Measurements from ENCODE around the gene GUCY1A2. TPM values are rescaled to one million over a fixed set of nuclear protein-coding genes. Genes with fewer than 3 reads are reported as not detected.

The GUCY1A2 gene
- total RNA-seq, 2 donors from 2014 or later: 0.37 to 1.2 TPM

GRCh38 chr11:107006076-107006833 is 12.0 kb downstream of the GUCY1A2 start:
- intact Hi-C loops (cut with DNase I, micrococcal nuclease): no loop called here
- DNase-seq: no peak

GRCh38 chr11:106999196-106999595 is 19.1 kb downstream of the GUCY1A2 start:
- intact Hi-C loops (cut with DNase I, micrococcal nuclease): no loop called here
- ATAC-seq: no peak
- no peak for DNase-seq

More at GRCh38 chr11:107006076-107006833, 12.0 kb downstream of the GUCY1A2 start:
- ATAC-seq: no peak

GRCh38 chr11:106998916-106999188 is 19.4 kb downstream of the GUCY1A2 start:
- intact Hi-C loops (cut with DNase I, micrococcal nuclease): no loop called here
- ATAC-seq: no peak
- no peak for DNase-seq

DNA sequence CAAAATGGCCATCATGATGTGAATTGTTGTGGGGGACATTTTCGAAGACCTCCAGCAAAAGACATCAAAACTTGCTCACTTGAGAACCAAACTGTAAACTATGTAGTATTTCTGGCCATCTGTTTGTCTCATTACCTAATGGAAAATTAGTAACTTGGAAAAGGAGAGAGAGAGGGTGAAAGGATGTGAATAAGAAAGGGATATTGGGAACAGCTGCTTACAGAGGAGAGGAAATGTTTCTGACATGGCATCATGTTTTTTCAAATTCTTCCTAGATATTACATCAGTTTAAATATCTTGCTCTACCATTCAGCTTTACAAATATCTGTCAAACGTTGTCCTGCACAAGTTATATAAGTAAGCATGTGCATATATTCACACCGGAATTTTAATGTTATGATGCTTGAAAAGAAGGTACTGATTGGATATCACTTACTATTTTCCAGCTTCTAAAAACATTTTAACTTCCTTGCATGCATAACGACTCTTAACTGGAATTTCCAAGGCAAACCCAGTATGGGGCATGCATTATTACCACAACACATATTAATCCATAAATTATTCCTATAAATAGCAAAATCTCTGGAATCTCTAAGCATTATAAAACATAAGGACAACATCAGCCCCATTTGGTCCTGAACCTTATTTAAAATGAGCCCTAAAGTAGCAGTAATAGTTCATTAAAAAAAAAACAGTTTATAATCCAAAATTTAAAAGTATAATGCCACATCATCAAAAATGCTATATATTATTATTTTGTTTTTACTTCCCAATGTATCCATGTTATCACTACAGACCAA is 20.0 kb downstream of the GUCY1A2 start:
- no peak for ATAC-seq
- DNase-seq: no peak
- intact Hi-C loops (cut with DNase I, micrococcal nuclease): no loop called here

DNA sequence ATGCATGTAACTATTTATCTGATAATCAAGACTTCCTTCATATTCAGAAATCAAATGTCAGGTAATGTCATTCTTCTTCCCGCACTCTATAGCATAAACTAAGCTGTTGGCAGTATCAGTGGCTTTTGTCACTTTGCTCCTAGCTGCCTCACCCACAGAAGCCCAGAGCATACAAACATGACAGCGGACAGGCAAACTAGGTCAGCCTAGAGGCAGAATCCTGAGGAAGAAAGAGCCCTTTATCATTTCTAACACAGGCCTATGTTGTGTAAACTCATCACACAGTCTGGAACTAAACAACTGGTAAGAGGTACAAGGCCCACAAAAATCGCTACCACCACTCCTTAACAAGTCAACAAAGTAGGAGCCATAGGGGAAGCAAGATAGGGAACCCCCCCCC is 21.0 kb downstream of the GUCY1A2 start:
- ATAC-seq: no peak
- no peak for DNase-seq
- intact Hi-C loops (cut with DNase I, micrococcal nuclease): no loop called here

DNA sequence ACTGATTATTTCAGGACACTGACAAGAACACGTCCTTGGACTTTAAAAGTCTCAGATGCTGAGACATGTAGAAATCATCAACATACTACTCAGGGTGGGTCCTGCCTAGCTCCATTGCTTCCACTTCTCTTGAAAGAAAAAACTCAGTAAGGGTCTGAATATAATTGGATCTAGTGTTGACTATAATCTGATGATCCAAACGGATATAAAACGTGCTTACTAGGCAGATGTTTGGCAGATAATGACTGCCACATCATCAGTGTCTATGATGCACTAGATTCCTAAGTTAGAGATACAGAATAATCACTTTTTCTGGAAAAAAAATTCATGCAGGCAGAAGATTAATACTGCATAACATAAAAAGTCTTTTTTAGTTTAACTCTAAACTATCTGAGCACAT is 21.6 kb downstream of the GUCY1A2 start:
- intact Hi-C loops (cut with DNase I, micrococcal nuclease): no loop called here
- no peak for ATAC-seq
- DNase-seq: no peak

DNA sequence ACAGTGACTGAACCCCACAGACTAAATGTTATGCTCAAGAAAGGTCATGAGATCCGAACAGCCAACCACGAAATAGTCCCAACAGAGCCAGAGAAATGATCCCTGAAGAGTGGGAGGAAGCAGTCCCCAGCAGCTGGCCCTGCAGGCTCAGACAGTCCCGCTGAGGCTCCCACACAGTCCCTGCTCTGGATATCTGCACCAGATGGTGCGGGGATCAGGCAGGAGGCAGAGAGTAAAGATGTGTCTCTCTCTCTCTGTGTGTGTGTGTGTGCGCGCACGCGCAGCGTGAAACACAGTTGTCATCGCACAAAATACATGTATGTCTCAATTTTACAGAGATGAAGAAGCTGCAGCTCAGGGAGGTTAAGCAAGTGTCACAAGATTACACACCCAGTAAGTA is 27.9 kb downstream of the GUCY1A2 start:
- ATAC-seq: no peak
- intact Hi-C loops (cut with DNase I, micrococcal nuclease): no loop called here
- DNase-seq: no peak

DNA sequence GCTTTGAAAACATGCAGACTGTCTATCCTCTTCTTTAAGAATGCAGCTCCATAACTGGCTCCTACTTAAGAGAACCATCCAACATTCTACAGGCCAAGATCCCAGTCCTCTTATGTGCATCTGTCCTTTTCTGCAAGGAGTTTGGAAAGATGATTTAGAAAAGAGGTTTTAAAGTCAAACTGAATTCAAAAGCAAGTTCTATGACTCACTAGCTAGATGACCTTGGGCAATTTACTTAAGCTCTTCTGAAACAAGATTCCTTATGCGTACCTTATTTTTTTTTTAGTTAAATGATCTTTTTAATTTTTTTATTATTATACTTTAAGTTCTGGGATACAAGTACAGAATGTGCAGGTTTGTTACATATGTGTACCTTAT is 29.2 kb downstream of the GUCY1A2 start:
- no peak for ATAC-seq
- DNase-seq: no peak
- intact Hi-C loops (cut with DNase I, micrococcal nuclease): no loop called here

DNA sequence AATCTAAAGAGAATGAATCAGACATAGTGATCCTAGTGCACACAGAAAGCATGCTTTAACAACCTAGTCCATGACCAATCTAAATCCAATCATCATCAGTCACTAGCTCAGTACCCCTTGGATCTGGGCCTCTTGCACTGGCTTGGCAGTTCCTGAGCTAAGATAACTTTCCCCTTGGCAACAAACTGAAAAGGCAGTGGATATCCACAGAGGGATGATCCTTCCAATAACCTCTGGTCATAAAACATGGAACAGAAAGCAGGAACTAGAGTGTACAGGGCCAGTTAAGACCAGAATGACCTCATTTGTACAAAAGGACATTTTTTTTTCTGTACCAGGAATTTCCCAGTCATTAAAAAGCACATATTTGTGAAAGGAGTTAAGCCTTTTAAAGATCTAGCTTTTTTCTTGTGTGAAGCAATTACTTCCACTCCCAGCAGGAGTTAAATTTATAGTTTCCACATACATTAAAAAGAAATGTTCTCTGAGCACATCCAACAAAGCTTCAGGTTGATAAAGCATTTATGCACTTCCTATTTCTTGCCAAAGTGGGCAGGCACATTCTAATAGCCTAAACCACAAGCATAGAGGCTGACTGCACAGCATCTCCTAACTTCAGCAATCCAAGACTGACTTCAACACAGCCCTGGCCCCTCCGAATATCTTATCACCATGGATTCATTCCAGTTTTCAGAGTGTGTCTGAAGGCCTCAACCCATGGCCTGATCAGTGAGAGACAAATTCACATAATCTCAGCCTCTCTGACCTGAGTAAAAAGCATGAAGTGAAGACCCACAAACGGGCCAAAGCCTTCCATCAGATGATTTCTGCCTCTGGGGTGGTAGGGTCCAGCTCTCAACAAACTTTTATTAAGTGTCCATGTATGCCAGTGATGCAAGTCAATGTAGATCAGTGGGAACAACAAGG is 29.9 kb downstream of the GUCY1A2 start:
- intact Hi-C loops (cut with DNase I, micrococcal nuclease): no loop called here
- no peak for ATAC-seq
- no peak for DNase-seq

- intact Hi-C loops (cut with DNase I, micrococcal nuclease): no loop called here
- DNase-seq: no peak
- ATAC-seq: no peak
These were observed 31.6 kb downstream of the GUCY1A2 start for GRCh38 chr11:106986673-106987072.

GRCh38 chr11:106986261-106986660 is 32.0 kb downstream of the GUCY1A2 start:
- ATAC-seq: no peak
- intact Hi-C loops (cut with DNase I, micrococcal nuclease): no loop called here
- DNase-seq: no peak

DNA sequence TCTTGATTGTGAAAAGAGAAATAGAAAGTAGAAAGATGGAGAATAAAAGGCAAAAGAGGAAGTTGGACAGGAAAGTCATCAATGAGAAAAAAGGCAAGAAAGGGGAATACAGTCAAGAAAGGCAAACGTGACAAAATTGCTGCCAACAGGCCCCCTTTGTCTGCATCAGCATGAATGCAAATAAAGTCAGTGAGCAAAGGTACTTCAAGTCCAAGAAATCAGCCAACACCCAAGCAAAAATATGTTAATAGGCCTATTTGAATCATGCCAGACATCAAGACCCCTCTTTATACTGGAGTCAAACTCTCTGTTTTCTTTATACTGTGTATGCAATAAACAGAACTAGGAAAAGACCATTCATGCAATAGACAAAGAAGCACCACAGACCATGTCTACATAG is 34.3 kb downstream of the GUCY1A2 start:
- no peak for DNase-seq
- intact Hi-C loops (cut with DNase I, micrococcal nuclease): no loop called here
- no peak for ATAC-seq

DNA sequence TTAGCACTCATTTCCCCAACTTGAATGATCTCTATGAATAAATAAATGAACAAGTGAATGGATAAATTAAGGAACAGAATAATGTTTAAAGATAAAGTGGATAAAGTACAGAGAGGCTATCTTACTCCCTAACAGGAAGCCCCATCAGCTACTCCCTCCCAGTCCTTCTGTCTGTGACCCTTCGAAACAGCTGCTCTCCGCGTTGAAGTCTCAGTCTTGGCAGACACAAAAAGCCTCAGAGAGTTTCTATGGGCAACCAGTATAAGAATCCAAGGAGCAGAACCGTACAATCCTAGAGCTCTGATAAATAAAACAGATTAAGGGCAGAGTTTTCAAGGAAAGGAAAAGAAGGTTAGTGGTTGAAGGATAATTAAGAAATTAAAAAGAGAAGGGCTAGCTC is 35.0 kb downstream of the GUCY1A2 start:
- ATAC-seq: no peak
- intact Hi-C loops (cut with DNase I, micrococcal nuclease): no loop called here
- no peak for DNase-seq

DNA sequence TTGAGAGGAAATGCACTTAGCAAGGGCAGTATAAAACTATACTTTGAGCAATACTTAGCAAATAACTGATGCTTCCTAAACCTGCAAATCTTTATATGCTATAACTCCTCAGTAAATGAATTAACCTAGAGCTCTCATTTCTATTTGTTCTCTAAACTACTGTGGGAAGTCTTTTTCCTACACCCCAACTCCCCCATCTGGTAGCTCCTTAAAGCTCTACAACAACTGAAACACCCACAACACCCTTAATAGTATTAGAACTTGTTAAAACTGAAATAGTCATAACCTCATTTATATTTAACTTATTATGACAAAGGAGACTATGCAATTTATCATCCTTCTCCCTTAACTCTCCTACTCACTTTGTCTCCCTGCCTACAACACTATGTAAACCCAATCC is 43.4 kb downstream of the GUCY1A2 start:
- DNase-seq: no peak
- intact Hi-C loops (cut with DNase I, micrococcal nuclease): no loop called here
- ATAC-seq: no peak

- intact Hi-C loops (cut with DNase I, micrococcal nuclease): no loop called here
- ATAC-seq: no peak
- DNase-seq: no peak
These were observed 46.4 kb downstream of the GUCY1A2 start for GRCh38 chr11:106971864-106972263.

DNA sequence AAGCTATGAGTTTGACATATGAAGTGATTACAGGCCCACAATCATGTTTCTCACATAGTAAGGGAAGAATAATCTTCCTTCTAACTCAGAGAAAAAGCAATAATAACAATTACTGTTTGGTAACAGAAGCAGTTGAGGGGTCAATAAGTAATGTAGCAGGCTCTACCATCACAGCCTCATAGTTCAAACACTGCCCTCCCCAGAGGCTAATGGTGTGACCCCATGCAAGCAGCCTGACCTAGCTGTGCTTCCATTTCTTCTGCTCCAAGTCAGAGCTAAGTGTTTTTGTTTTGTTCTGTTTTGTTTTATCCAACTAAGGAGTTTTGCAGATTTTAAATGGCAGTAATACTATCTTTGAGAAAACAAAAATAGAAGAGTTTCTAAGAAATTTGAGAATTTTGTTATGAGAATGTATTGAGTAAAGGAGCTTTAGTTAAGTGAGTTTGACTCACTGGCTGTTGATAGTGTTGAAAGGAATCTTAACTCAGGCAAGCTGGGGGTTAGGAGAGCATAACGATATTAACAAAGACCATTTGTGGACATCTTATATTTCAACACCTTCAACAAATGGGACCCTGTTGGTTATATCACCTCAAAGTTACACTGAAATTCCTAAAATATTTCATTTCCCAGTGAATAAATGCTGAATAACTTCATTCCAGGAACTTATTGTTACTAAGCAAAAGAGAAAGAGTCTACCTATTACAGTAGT is 48.5 kb downstream of the GUCY1A2 start:
- DNase-seq: no peak
- no peak for ATAC-seq
- intact Hi-C loops (cut with DNase I, micrococcal nuclease): no loop called here

- intact Hi-C loops (cut with DNase I, micrococcal nuclease): no loop called here
- DNase-seq (no peak), ATAC-seq (no peak)
These were observed 55.3 kb downstream of the GUCY1A2 start for GRCh38 chr11:106962995-106963394.

DNA sequence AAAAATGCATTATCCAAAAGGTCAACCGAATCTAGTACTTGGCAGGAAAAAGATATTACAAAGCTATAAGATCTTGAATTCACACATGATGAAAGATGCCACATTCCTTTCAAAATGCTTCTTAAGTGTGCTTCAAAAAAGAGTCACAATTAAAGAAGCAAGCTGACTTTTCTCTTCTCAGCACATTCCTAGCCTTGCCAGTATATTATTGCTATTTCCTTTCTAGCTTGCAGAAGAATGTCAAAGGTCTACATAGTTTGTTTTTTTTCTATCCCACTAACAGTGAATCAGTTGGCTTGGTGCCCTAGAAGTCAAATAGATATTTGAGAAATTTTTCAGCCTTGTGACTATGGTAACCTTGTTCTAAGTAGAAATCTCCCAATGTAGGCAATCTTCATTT is 56.8 kb downstream of the GUCY1A2 start:
- intact Hi-C loops (cut with DNase I, micrococcal nuclease): no loop called here
- DNase-seq (no peak), ATAC-seq (no peak)

DNA sequence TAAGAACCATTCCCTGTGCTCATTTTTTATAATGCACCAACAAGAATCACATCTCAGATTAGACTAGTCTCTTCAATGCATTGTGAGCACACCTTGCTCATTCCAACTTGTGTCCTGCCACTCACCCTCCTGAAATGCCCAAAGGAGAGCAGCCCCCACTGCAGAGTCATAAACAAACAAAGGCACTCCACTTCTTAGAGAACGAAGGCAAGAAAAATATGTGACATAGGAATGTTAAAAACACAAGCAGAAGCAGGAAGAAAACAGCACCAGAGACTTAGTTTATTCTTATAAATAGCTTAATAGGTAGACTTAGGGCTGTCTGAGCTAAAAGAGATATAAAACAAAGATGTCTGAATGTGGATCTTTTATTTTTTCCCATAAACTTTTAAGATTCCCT is 57.2 kb downstream of the GUCY1A2 start:
- ATAC-seq (no peak), DNase-seq (no peak)
- intact Hi-C loops (cut with DNase I, micrococcal nuclease): no loop called here
